B cell (primary cell): Measurements from ENCODE around the gene KCNN1.

Experiments
- CTCF ChIP-seq: fragments of 200-600 bp; IDR thresholded peaks from one replicate; pipeline ENCODE4 v1.8.0; 2022; ENCODE audit warnings: antibody characterized with exemption, mild to moderate bottlenecking
- EZH2 ChIP-seq: IDR thresholded peaks from 2 replicates; pipeline ENCODE4 v1.6.1; 2012; ENCODE audit warnings: borderline replicate concordance, low read depth, mild to moderate bottlenecking, moderate library complexity, low read length; ENCODE audit not compliant: insufficient read depth, poor library complexity, severe bottlenecking

GRCh38 chr19:17967257-17968051, 547 bp downstream of the KCNN1 start:
- TF ChIP-seq CTCF (no peak), EZH2 (no peak)
